Stimulated activated CD8-positive, alpha-beta memory T cell treated with anti-CD3 and anti-CD28 coated beads, Interleukin-15, amount 100 ng/mL, for 4 hours (primary cell): ENCODE data around the gene LCE4A.

Experiments
- DNase-seq, 2 donors: peaks; one replicate each; pipeline ENCODE4 v3.0.0-alpha.2; 2020; ENCODE audit warnings: low read depth in 2 of 2

LCE4A gene

GRCh38 chr1:152745765-152746444 lies 37.9 kb downstream of the LCE4A start:
- DNase-seq, result no peak

- DNase-seq, result no peak
Measured at GRCh38 chr1:152747831-152748230, 39.9 kb downstream of the LCE4A start.

GRCh38 chr1:152752225-152752624 lies 44.3 kb downstream of the LCE4A start:
- no peak for DNase-seq

- no peak for DNase-seq
Measured at GRCh38 chr1:152753586-152753985, 45.6 kb downstream of the LCE4A start.

DNA sequence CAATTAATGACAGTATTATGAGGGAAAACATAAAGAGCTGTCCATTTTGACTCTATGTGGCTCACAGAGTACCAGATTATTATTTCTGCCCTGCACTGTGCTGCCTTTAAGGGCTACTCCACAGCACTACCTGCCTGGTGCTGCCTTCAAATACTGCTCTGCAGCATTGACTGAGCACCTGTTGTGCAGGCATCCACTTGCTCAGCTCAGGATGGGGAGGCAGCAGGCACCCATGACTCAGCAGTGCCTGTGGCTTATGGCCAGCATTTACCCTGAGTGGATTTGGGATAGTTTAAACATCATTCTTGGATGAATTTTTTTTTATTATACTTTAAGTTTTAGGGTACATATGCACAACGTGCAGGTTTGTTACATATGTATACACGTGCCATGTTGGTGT lies 48.9 kb downstream of the LCE4A start:
- no peak for DNase-seq

- DNase-seq, result no peak
Measured at GRCh38 chr1:152757747-152758146, 49.8 kb downstream of the LCE4A start, which contains the start of gene KPRP. TSS of gene KPRP (plus strand) at chr1:152758025. CDS start at chr1:152759589, 1,564 bp downstream.

- DNase-seq, result no peak
Measured at GRCh38 chr1:152758636-152759035, 50.7 kb downstream of the LCE4A start.
